ENCODE results near the gene AGPAT1.

Gene AGPAT1

DNA sequence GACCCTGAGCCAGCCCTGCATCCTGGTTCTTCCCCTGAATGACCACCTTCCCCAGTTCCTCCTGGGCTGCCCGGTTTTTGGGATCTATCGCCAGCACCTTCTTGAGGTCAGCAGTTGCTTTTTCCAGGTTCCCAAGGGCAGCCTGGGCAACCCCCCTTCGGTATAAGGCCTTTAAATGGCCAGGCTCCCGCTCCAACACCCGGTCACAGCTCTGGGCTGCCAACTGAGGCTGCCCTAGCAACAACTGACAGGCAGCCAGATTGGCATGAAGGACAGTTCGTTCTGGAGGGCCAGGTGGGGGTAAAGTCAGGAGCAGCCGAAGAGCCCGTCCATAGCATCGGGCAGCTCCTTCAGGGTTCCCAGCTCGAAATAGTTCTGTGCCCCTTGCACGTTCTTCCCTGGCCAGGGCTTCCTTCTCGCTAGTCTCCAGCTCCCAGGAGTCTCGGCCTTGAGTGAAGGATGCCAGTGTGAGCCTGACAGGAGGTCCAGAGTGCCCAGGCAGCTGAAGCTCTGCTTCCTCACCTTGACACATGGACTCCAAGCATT is 47.1 kb downstream of the AGPAT1 start:
- DNase-seq (ENCODE audit: low spot score) = no peak
- no peak for TF ChIP-seq CTCF (IDR thresholded peaks at IDR 0.05; ENCODE audit: extremely low read depth, missing control alignments)

- peak; percentile 97 for DNase-seq (ENCODE audit: low spot score)
- no peak for TF ChIP-seq CTCF (IDR thresholded peaks at IDR 0.05; ENCODE audit: extremely low read depth, missing control alignments)
Observed at GRCh38 chr6:32127717-32128592, 47.9 kb downstream of the AGPAT1 start, which contains the start of gene ATF6B. ATF6B (minus strand) TSS chr6:32128246; CDS start chr6:32128207, 39 bp downstream.

DNA sequence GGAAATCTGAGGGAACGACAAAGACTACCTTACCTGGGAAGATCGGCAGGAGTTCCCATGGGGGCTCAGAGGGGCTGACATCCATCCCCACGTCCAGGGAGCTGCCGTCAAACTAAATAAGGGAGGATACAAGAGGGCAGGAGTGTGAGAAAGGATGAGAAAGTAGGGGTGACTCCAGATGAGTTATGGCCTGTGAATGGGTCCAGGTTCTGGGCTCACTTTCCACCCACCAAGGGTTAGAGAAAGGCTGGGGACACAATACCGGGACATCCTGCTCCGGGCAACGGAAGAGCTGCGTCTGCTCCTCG is 48.5 kb downstream of the AGPAT1 start:
- TF ChIP-seq CTCF (IDR thresholded peaks at IDR 0.05; ENCODE audit: extremely low read depth, missing control alignments) = no peak
- no peak for DNase-seq (ENCODE audit: low spot score)

- no peak for DNase-seq (ENCODE audit: low spot score)
- TF ChIP-seq CTCF (IDR thresholded peaks at IDR 0.05; ENCODE audit: extremely low read depth, missing control alignments) = no peak
Observed at GRCh38 chr6:32126880-32127279, 49.0 kb downstream of the AGPAT1 start.

GRCh38 chr6:32123681-32124080 is 52.2 kb downstream of the AGPAT1 start:
- TF ChIP-seq CTCF (IDR thresholded peaks at IDR 0.05; ENCODE audit: extremely low read depth, missing control alignments) = no peak
- DNase-seq (ENCODE audit: low spot score) = no peak

- TF ChIP-seq CTCF (IDR thresholded peaks at IDR 0.05; ENCODE audit: extremely low read depth, missing control alignments) = no peak
- DNase-seq (ENCODE audit: low spot score) = no peak
Observed at GRCh38 chr6:32120573-32121059, 55.3 kb downstream of the AGPAT1 start.

Data from GM20000 (cell line).